ENCODE results near the gene FSTL4. TPM values are rescaled to one million over a fixed set of nuclear protein-coding genes. Genes with fewer than 3 reads are reported as not detected.

The FSTL4 gene
- polyA plus RNA-seq, 1 of the 3 experiments (the other 2 are of a cell fraction): not detected

DNA sequence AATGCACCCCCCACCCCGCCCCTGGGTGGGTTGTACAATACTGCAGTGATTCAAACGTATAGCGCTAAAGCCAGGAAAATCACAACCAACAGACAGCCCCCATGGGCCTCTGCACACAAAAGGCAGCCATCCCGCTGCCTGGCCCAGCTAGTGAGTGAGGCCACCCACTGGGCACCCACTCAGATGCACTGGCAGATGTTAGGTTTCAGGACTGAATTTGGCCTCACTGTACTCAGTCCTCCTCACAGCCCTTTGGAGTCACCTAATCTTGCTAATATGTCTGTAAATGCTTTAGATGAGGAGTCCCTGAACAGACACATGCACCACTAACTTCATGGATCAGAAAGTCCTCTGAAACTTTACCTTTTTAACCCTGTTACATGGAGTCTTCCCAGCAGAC lies 87.7 kb downstream of the FSTL4 start:
- H3K9ac ChIP-seq: no peak overlapping the region
- H3K4me2 ChIP-seq: no peak overlapping the region
- no peaks in the 10 kb centered on the region; the same call in 1 of the 2 replicates for H3K27me3 ChIP-seq (ENCODE audit: insufficient read depth)
- H4K20me1 ChIP-seq (ENCODE audit: insufficient read depth): no peaks in the 10 kb centered on the region
- DNase-seq: no peak
- 86% methylated on average over 4 of the region's 4 CpGs for WGBS (ENCODE audit: low lambda C conversion rate)
- H3F3A ChIP-seq (replicated peaks; ENCODE audit: insufficient read depth): no peaks in the 10 kb centered on the region
- TF ChIP-seq NFIC (IDR thresholded peaks at IDR 0.05; ENCODE audit: borderline replicate concordance) (no peak), RAD21 (IDR thresholded peaks at IDR 0.05; ENCODE audit: low read length) (no peak), CHD2 (IDR thresholded peaks at IDR 0.05; ENCODE audit: low read length, partially characterized antibody) (no peak), GATA2 (CRISPR knock-in tag; IDR thresholded peaks at IDR 0.05) (no peak), RXRA (IDR thresholded peaks at IDR 0.05; ENCODE audit: borderline replicate concordance, low read depth) (no peak), FOXM1 (IDR thresholded peaks at IDR 0.05; ENCODE audit: low read depth) (no peak), POLR2AphosphoS5 (IDR thresholded peaks at IDR 0.05; ENCODE audit: low read depth, low read length) (no peak)
- no peak overlapping the region for H3K27ac ChIP-seq (ENCODE audit: low read depth in 2 of 2, low read length in 1 of 2)
- POLR2A ChIA-PET: no interaction called here
- H3K79me2 ChIP-seq (ENCODE audit: insufficient read depth): no peaks in the 10 kb centered on the region
- no peak overlapping the region for H2AFZ ChIP-seq (ENCODE audit: low read depth)
- H3K36me3 ChIP-seq (replicated peaks in 1 of 2; ENCODE audit: control insufficient read depth in 1 of 2, insufficient read depth in 2 of 2, low read length in 1 of 2): no peaks in the 10 kb centered on the region
- CTCF ChIA-PET: interaction anchor here (1.0 to 3.9 kb wide), 3 partner anchors 9 to 101 kb away, joined by 4 to 13 read pairs (median 4); no protein-coding TSS in a partner anchor
- H3K4me3 ChIP-seq (ENCODE audit: low read depth in 2 of 2, low read length in 1 of 2): no peak overlapping the region
- H3K4me1 ChIP-seq (ENCODE audit: control insufficient read depth in 1 of 2, insufficient read depth in 2 of 2, low read depth in 1 of 2, low read length in 1 of 2): peaks cover 0 to 3% of the 10 kb centered on the region in 2 experiments; a peak in 1 of 4 replicates
- no peaks in the 10 kb centered on the region for H3K9me3 ChIP-seq
- no peaks in the 10 kb centered on the region for H3K9me2 ChIP-seq

DNA sequence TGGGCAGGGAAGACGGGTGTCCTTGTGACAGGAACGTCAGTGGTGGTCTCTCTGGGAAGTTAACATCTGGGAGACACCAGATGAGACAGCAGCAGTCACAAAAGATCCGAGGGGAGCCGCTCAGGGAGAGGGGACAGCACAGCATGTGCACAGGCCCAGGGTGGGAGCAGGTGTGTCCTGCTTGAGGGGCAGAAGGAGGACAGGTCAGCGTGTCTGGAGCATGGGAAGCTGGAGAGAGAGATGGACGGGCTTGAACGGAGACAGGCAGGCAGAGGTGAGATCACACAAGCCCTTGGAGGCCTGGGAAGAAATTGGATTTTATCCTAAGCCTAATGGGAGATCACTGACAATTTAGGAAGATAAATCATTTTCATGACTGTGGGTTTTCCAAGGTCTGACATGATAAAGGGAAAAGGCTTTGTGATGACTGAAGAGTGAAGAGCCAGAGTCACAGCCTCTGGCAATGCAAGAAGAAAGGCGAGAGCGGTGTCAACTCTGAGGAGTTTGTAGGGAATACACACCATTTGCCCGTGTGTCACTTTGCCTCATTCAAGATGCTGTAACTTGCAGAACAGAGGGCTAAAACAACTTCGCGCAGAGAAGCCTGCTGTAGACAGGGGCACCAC lies 88.3 kb downstream of the FSTL4 start:
- no peaks in the 10 kb centered on the region for H4K20me1 ChIP-seq (ENCODE audit: insufficient read depth)
- no peaks in the 10 kb centered on the region for H3K79me2 ChIP-seq (ENCODE audit: insufficient read depth)
- 56% methylated on average over 12 of the region's 12 CpGs for WGBS (ENCODE audit: low lambda C conversion rate)
- peak; percentile 18 for DNase-seq
- no peak for TF ChIP-seq MAX (IDR thresholded peaks at IDR 0.05; ENCODE audit: low read depth)
- TF ChIP-seq EZH2phosphoT487 (IDR thresholded peaks at IDR 0.05; ENCODE audit: borderline replicate concordance, low read depth): no peak
- peaks cover 0 to 3% of the 10 kb centered on the region in 2 experiments; a peak in 1 of 4 replicates for H3K4me1 ChIP-seq (ENCODE audit: control insufficient read depth in 1 of 2, insufficient read depth in 2 of 2, low read depth in 1 of 2, low read length in 1 of 2)
- H3K27me3 ChIP-seq (ENCODE audit: insufficient read depth): no peaks in the 10 kb centered on the region; the same call in 1 of the 2 replicates
- H3K4me3 ChIP-seq (ENCODE audit: low read depth in 2 of 2, low read length in 1 of 2): no peak overlapping the region
- no peaks in the 10 kb centered on the region for H3K9me3 ChIP-seq
- POLR2A ChIA-PET: no interaction called here
- H2AFZ ChIP-seq (ENCODE audit: low read depth): no peak overlapping the region
- H3K36me3 ChIP-seq (replicated peaks in 1 of 2; ENCODE audit: control insufficient read depth in 1 of 2, insufficient read depth in 2 of 2, low read length in 1 of 2): no peaks in the 10 kb centered on the region
- CTCF ChIA-PET: interaction anchor here (2.1 to 3.9 kb wide), 2 partner anchors 9 to 26 kb away, joined by 4 to 13 read pairs; no protein-coding TSS in a partner anchor
- no peak overlapping the region for H3K27ac ChIP-seq (ENCODE audit: low read depth in 2 of 2, low read length in 1 of 2)
- no peaks in the 10 kb centered on the region for H3K9me2 ChIP-seq
- no peaks in the 10 kb centered on the region for H3F3A ChIP-seq (replicated peaks; ENCODE audit: insufficient read depth)
- H3K9ac ChIP-seq: no peak overlapping the region
- H3K4me2 ChIP-seq: no peak overlapping the region

DNA sequence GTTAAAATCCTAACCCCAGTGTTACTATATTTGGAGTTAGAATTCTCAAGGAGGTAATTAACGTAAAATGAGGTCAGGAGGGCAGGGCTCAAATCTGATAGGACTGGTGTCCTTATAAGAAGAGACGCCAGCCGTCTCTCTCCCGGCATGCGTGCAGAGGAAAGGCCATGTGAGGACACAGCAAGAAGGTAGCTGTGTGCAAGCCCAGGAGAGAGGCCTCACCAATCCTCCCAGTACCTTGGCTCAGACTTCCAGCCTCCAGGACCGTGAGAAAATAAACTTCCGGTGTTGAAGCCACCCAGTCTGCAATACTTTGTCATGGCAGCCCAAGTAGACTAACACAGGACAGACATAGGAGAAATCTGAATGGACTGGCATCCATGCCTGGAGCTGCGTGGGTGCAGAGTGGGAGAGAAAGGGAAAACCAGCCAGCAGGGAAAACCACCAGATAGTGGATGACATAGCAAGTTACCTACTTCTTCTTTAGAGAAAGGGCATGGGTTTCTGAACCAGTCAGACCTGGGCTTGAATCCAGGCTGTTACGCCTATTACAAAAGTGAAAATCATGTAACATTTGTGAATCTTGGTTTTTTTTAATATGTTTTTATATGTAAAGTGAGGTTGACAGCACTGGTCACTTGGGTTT lies 89.2 kb downstream of the FSTL4 start:
- ChIA-PET POLR2A (no interaction called here), CTCF (interaction anchor here (1.7 kb wide), 1 partner anchor 100 kb away, joined by 6 read pairs; no protein-coding TSS in a partner anchor)
- DNase-seq: no peak
- 70% methylated on average over 9 of the region's 9 CpGs for WGBS (ENCODE audit: low lambda C conversion rate)
- Histone ChIP-seq H3K9me2 (no peaks in the 10 kb centered on the region), H2AFZ (ENCODE audit: low read depth) (no peak overlapping the region), H3F3A (replicated peaks; ENCODE audit: insufficient read depth) (no peaks in the 10 kb centered on the region), H3K9me3 (no peaks in the 10 kb centered on the region), H3K4me3 (ENCODE audit: low read depth in 2 of 2, low read length in 1 of 2) (no peak overlapping the region), H3K4me2 (no peak overlapping the region), H3K9ac (no peak overlapping the region), H4K20me1 (ENCODE audit: insufficient read depth) (no peaks in the 10 kb centered on the region), H3K27ac (ENCODE audit: low read depth in 2 of 2, low read length in 1 of 2) (no peak overlapping the region), H3K4me1 (ENCODE audit: control insufficient read depth in 1 of 2, insufficient read depth in 2 of 2, low read depth in 1 of 2, low read length in 1 of 2) (peaks cover 0 to 3% of the 10 kb centered on the region in 2 experiments; a peak in 1 of 4 replicates), H3K79me2 (ENCODE audit: insufficient read depth) (no peaks in the 10 kb centered on the region), H3K36me3 (replicated peaks in 1 of 2; ENCODE audit: control insufficient read depth in 1 of 2, insufficient read depth in 2 of 2, low read length in 1 of 2) (no peaks in the 10 kb centered on the region), H3K27me3 (ENCODE audit: insufficient read depth) (no peaks in the 10 kb centered on the region; the same call in 1 of the 2 replicates)
- TF ChIP-seq EP300 (IDR thresholded peaks at IDR 0.05; ENCODE audit: borderline replicate concordance in 1 of 2, low read depth in 1 of 2, low read length in 1 of 2) (no peak), EZH2phosphoT487 (IDR thresholded peaks at IDR 0.05; ENCODE audit: borderline replicate concordance, low read depth) (no peak), RFX5 (IDR thresholded peaks at IDR 0.05; ENCODE audit: low read length) (no peak), NFIC (IDR thresholded peaks at IDR 0.05; ENCODE audit: borderline replicate concordance) (no peak), YY1 (IDR thresholded peaks at IDR 0.05; ENCODE audit: low read depth) (no peak)

All from SK-N-SH (cell line).